Calu3 (cell line): ENCODE data around the gene DDX31. TPM values are rescaled to one million over a fixed set of nuclear protein-coding genes. Genes with fewer than 3 reads are reported as not detected.

Experiments used
- BruUV-seq: library from RNA; stranded (reverse); fragments of 400-500 nt; replicated peaks from 2 replicates; lab custom pipeline; 2021; lab: Mats Ljungman, UMichigan
- CTCF ChIA-PET: fragments of 300-600 bp; sonication (Branson Sonifier 250); formaldehyde crosslinking; loops from one replicate; lab custom pipeline; 2022; ENCODE audit warnings: antibody characterized with exemption; lab: Charles Lee
- DNase-seq: peaks from one replicate; pipeline ENCODE4 v3.0.0; 2022
- H3K27ac Mint-ChIP-seq: one replicate; pipeline ENCODE4 v1.8.0; 2022; ENCODE audit warnings: mixed read lengths; ENCODE audit not compliant: unreplicated experiment
- H3K27me3 Mint-ChIP-seq: one replicate; pipeline ENCODE4 v1.8.0; 2022; ENCODE audit warnings: mixed read lengths; ENCODE audit not compliant: unreplicated experiment
- H3K36me3 Mint-ChIP-seq: one replicate; pipeline ENCODE4 v1.8.0; 2022; ENCODE audit warnings: mild to moderate bottlenecking, moderate library complexity, mixed read lengths; ENCODE audit not compliant: insufficient read depth, unreplicated experiment
- H3K4me1 Mint-ChIP-seq: one replicate; pipeline ENCODE4 v1.8.0; 2022; ENCODE audit warnings: mild to moderate bottlenecking, low read depth, mixed read lengths; ENCODE audit not compliant: unreplicated experiment
- H3K4me3 Mint-ChIP-seq: one replicate; pipeline ENCODE4 v1.8.0; 2022; ENCODE audit warnings: mild to moderate bottlenecking, low read depth, moderate library complexity, mixed read lengths; ENCODE audit not compliant: unreplicated experiment
- H3K9me3 Mint-ChIP-seq: one replicate; pipeline ENCODE4 v1.8.0; 2022; ENCODE audit warnings: low read depth, mixed read lengths; ENCODE audit not compliant: unreplicated experiment
- CTCF ChIP-seq: fragments of 200-600 bp; IDR thresholded peaks from one replicate; pipeline ENCODE4 v1.8.0; 2022; ENCODE audit warnings: antibody characterized with exemption; ENCODE audit not compliant: unreplicated experiment
- intact Hi-C: fragments of 100-400 bp; cut with micrococcal nuclease; formaldehyde crosslinking; loops from one replicate; pipeline ENCODE4 v1.10.0; 2022; ENCODE audit not compliant: unreplicated experiment
- total RNA-seq: library from RNA; stranded (reverse); gene quantifications from 2 replicates; pipeline ENCODE4 v1.2.3, GENCODE V29; 2022

DDX31 gene
- total RNA-seq, 1 experiment from 2014 or later = 18.4 TPM

GRCh38 chr9:132698989-132699388 is 29.2 kb upstream of the DDX31 start:
- no peaks in the 10 kb centered on the region for H3K36me3 Mint-ChIP-seq
- no peak for DNase-seq
- intact Hi-C loops = no loop called here
- peaks cover 6% of the 10 kb centered on the region for H3K9me3 Mint-ChIP-seq
- CTCF ChIA-PET = no interaction called here
- no TSS peak for BruUV-seq
- no peak overlapping the region for H3K4me3 Mint-ChIP-seq
- H3K27me3 Mint-ChIP-seq = no peaks in the 10 kb centered on the region
- TF ChIP-seq CTCF = no peak
- peaks cover 6% of the 10 kb centered on the region for H3K4me1 Mint-ChIP-seq
- no peak overlapping the region for H3K27ac Mint-ChIP-seq

- Mint-ChIP-seq H3K9me3 (peaks cover 6% of the 10 kb centered on the region), H3K4me3 (no peak overlapping the region), H3K27me3 (no peaks in the 10 kb centered on the region), H3K4me1 (no peaks in the 10 kb centered on the region), H3K27ac (no peak overlapping the region), H3K36me3 (no peaks in the 10 kb centered on the region)
- BruUV-seq = no TSS peak
- DNase-seq = no peak
- no peak for TF ChIP-seq CTCF
- CTCF ChIA-PET = no interaction called here
- intact Hi-C loops = no loop called here
These were observed 27.4 kb upstream of the DDX31 start for GRCh38 chr9:132697230-132697629.

DNA sequence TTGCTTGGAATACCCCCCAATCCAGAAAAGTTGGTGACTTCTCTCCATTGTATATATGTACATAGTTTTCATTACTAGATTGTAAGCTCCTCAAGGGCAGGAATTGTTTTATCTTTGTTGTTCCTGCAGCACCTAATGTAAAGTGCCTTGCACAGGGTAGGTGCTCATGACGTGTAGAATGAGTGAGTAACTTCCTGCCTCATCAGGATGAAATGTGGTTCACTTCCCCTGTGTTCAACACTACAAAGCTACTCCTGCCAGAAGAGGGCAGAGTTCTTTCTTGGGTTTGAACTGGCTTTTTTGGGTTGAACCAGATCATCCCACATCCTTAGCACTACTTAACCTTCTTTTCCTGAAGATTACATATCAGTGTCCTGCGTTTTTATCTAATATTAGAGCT is 24.4 kb upstream of the DDX31 start:
- no peaks in the 10 kb centered on the region for H3K27me3 Mint-ChIP-seq
- no peak overlapping the region for H3K27ac Mint-ChIP-seq
- no TSS peak for BruUV-seq
- TF ChIP-seq CTCF = no peak
- H3K4me3 Mint-ChIP-seq = no peak overlapping the region
- H3K36me3 Mint-ChIP-seq = peaks cover 5% of the 10 kb centered on the region
- H3K9me3 Mint-ChIP-seq = peaks cover 6% of the 10 kb centered on the region
- no peak for DNase-seq
- CTCF ChIA-PET = interaction anchor here (1.3 kb wide), 1 partner anchor 105 kb away, joined by 3 read pairs; no protein-coding TSS in a partner anchor
- H3K4me1 Mint-ChIP-seq = no peaks in the 10 kb centered on the region
- intact Hi-C loops = no loop called here

- BruUV-seq = no TSS peak
- Mint-ChIP-seq H3K27ac (no peak overlapping the region), H3K27me3 (no peaks in the 10 kb centered on the region), H3K9me3 (no peaks in the 10 kb centered on the region), H3K36me3 (peaks cover 12% of the 10 kb centered on the region), H3K4me3 (no peak overlapping the region), H3K4me1 (no peaks in the 10 kb centered on the region)
- CTCF ChIA-PET = no interaction called here
- TF ChIP-seq CTCF = no peak
- intact Hi-C loops = no loop called here
- DNase-seq = no peak
These were observed 20.9 kb upstream of the DDX31 start for GRCh38 chr9:132690696-132691095.
